Hematopoietic multipotent progenitor cell treated with erythropoietin and hydrocortisone succinate and interleukin-3 and kit ligand, for 15 days (in vitro differentiated cells): Measurements from ENCODE around the gene SNX9.
A peak's percentile ranks its signal among the peaks of the same experiment; 100 is the strongest.
"Not testable (repeated sequence)": the region's sequence is repeated elsewhere in the genome, so short reads cannot be mapped to it uniquely, and the experiment has no call there.

Source experiments
- DNase-seq: peaks from one replicate; pipeline ENCODE4 v3.0.0-alpha.2; 2015; ENCODE audit warnings: low spot score

Gene SNX9

DNA sequence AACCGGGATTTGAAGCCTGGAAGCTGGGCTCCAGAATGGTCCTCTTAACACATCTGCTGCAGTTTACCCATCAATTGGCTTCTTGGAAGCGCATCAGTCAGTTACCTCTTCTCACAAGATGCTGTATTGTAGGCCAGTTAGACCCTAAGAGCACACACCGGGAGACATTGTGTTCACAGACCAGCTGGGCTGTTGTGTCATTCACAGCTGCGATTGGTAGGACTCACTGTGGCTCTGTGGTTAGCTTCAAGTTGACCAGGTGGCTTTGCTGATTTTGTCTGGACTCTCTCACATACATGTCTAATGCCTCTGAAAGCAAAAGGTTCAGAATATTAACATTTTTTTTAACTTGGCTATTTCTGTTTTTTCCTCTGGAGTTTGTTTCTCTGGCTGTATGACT, 64.8 kb downstream of the SNX9 start:
- no peak for DNase-seq

DNA sequence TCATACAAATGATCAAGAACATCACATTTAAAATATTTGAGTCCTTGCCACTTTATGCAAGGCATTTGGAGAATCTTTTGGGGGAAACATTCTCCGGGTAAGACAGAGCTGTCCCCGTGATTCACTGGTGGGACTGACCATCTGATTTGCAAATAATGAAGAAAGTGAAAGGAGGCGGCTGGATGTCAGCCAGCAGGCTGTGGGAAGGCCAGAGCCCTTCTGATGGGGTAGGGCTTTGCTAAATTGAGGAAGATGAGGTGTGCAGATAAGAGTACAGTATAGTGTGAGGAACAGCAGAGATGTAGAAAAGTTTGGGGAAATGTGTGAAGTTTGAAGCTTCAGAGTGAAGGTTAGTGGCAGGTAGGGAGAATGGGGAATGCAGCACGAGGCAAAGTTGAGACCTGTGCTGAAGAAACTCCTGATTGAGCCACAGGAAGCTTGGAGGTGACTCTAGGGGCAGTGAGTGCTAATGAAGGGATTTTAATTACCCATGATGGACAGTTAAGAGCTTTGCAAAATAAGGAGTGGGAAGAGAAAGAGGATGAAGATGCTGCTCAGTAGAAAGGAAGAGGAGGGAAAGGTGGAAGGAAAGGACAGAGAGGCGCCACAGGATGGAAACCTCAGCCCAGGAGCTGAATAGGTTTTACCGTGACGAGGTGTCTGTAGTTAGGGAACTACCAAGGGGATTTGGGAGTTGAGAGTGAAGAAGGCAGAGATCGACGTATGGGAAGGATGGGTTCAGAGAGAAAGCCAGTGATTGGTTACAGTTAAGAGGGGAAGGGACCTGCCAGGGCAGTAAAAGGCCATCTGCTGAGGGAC, 68.7 kb downstream of the SNX9 start:
- DNase-seq = no peak

- no peak for DNase-seq
These were observed 69.4 kb downstream of the SNX9 start for GRCh38 chr6:157892363-157892877.

- no peak for DNase-seq
These were observed 70.2 kb downstream of the SNX9 start for GRCh38 chr6:157893238-157893637.

DNA sequence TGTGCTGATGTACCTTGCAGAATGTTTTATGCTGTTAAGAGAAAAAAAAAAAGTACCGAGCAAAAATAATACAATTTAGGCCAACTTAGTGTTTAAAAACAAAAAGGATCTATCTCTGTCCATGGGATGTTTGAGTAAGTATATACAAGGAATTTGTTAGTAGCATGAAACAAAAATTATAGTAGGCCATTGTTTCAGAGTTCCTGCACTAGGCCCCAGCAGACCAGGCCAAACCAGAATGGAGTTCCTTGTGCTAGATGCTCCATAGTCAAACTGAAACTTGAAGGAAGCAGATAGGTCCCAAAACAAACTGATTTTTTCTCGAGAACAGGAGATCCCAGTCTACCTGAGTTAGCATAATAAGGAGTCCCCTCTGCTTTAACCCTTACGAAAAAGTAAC, 72.5 kb downstream of the SNX9 start:
- no peak for DNase-seq

GRCh38 chr6:157896932-157897331, 73.9 kb downstream of the SNX9 start:
- no peak for DNase-seq

- DNase-seq = no peak
These were observed 75.1 kb downstream of the SNX9 start for GRCh38 chr6:157898169-157898568.

DNA sequence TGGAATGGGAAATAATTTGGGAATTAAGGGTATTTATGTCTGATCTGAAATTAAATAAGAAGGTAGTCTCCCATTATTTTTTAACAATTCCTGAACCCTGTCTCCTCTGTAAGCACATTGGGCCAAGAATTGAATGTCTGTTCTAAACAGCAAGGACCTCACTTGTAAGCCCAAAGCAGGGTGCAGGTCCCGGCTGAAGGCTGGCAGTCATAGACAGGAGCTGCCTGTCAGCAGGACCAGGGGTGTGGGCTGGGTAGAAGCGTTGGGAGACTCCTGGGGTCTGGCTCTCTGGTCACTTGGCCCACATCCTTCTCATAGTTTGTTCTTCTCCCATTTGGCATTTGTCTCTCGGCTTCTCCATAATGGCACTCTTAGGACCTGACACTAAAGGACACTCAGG, 75.6 kb downstream of the SNX9 start:
- DNase-seq = no peak

DNA sequence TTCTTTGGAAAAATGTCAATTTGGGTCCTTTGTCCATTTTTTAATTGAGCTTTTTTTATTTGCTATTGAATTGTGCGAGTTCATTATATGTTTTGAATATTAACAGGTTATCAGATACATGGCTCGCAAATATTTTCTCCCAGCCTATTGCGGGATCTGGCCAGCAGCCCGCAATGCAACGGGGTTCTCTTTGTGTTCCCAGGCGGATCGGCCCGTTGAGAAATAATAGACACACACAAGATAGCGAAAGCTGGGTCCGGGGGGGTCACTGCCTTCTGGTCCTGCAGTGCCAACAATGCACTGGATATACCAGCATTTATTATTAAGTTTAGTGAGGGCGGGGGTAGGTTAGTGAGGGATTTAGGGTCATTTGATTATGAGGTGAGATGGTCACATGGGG, 77.2 kb downstream of the SNX9 start:
- DNase-seq = not testable (repeated sequence)

- DNase-seq = peak; percentile 40
These were observed 77.7 kb downstream of the SNX9 start for GRCh38 chr6:157900751-157901150.

GRCh38 chr6:157904999-157905398, 82.0 kb downstream of the SNX9 start:
- DNase-seq = no peak

DNA sequence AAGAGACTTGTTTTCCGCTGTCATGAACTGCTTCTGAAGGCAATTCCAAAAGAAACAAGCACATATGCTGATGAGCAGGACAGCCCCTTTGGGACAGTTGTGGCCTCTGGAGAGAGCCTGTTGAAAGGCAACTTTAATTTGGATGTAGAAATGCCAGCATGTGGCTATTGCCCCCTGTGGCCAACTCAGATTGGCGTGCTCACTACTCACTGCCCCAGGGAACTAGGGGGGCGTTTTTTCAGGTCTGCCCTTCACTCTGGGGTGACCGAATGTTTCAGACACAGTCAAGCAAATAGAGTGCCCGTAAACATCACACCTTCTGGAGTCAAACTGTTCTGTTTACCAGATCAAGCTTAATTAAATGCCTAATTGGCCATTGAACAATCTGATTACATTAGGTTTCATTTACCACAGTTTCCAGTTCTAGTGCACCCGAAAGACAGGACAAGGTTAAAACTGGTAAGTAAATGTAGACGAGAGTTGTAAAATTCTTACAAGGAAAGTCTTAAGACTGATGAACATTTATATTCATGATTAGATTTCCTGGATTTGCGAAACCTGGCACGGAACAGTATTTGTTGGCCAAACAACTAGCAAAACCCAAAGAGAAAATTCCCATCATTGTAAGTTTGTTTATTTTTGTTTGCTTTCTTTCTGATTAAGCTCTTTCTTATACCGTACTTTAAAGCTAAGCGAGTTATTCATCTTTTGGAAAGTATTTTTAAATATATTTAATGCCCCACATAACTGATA, 82.7 kb downstream of the SNX9 start:
- DNase-seq = peak; percentile 35

DNA sequence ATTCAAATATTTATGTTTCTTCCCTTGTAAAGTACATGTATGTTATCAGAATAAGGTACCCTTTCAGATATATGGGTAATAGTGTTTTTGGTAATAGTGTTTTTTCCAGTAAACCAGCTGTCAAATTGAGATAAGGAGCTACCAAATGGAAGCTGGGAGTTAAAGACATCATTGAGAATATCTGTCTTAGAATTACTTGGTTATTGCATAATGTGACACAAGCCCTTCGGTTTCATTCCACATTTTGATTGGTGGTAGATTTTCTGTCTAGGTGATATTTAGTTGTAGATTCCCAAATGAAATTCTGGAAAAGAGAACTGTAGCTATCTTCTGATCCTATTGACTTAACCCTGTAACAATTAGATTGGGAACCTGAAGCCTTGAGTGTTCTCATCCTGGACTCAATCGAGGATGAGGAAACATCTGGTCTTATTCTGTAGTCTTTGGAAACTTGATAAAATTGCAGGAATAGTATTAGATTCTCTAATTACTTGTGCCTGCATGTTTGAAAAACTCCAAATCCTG, 83.6 kb downstream of the SNX9 start:
- peak; percentile 86 for DNase-seq

GRCh38 chr6:157907651-157908050, 84.6 kb downstream of the SNX9 start:
- DNase-seq = no peak

DNA sequence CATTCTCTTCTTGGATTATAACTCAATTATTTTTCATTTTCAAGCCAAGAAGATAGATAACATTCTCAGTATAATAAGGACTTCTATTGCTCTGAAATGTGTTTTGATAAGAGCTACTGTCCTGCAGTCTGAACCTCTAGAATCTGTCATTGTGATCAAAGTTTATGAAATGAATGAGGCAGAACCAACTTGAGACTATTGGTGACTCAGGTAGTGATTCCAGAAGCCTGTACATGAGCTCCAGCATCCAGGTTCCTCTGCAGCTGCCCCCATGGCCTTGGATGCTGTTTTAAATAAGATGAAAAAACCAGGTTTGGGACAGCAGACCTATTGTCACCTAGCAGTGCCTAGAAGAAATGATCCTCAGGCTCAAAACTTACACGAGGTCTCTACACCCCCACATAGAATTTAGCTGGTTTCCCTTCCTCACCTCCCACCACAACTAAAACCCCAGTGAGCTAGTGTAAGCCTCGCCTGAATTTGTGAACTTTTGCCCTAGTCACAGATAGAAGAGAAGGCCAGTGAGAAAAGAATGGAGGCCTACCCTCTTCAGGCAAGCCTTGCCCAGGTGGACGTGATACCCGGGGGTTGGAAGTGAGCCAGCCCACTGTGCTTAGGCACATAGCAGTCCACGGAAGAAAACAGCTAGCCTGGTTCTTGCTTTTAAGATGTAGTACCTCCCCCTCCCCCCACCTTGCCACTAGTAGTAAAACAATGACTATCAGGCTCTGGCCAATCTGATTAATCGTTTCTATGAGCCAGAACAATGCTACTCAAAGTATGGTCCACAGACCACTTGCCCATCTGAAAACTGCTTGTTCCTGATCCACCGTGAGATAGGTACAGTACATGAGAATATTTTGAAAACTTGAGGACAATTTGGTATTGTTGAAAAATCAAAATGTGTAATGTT, 85.6 kb downstream of the SNX9 start:
- no peak for DNase-seq

DNA sequence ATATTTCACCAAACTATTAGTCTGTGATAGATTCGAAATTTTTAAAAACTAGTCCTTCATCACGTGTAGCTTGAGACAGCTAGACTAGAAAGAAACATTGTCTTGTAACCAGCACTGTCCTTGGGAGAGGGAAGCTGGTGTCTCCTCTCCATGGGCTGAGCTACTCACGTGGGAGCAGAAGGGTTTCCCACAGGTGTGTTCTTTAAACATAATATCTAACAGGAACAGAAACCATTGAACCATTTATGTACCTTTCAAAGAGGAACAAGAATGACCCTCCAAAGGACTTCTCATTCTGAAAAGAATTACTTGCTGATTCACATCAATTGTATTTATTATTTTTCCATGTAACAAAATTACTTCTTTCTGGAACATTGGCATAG, 86.2 kb downstream of the SNX9 start:
- no peak for DNase-seq

DNA sequence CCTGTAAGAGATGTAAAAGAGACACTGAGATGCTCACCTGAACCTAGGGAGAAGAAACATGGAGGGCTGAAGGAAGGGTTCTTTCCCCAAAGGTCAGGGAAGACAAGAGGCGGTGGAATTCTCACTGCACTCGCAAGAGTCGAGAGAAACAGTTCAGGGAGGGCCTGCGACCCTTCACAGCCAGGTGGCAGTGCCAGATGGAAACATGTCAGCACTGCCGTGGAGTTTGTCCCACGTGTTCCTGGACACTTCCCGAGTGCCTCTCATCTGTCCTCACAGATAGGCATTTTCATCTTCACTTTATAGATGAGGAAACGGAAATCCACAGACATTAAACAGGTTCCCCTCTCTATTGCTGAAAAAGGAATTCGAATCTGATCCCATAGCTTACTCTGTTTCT, 88.2 kb downstream of the SNX9 start:
- no peak for DNase-seq

GRCh38 chr6:157911786-157912185, 88.7 kb downstream of the SNX9 start:
- DNase-seq = no peak

- DNase-seq = no peak
These were observed 89.3 kb downstream of the SNX9 start for GRCh38 chr6:157912326-157912725.

- no peak for DNase-seq
These were observed 98.8 kb downstream of the SNX9 start for GRCh38 chr6:157921685-157922367.

DNA sequence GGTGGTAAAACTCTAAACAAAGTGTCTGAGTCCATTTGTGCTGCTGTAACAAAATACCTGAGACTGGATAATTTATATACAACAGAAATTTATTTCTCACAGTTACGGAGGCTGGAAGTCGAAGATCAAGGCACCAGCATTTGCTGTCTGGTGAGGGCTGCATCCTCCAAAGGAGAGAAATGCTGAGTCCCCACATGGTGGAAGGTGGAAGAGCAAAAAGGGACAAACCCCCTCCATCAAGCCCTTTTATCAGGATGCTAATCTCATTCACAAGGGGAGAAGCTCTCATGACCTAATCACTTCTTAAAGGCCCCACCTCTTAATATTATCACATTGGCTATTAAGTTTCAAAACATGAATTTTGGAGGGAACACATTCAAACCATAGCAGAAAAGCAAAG, 102.7 kb downstream of the SNX9 start:
- no peak for DNase-seq
